ENCODE data around the gene TENM3. TPM values are rescaled to one million over a fixed set of nuclear protein-coding genes. Genes with fewer than 3 reads are reported as not detected.

Gene TENM3
- total RNA-seq, 2 donors from 2014 or later: 2.0 to 2.1 TPM

- no peak for DNase-seq (ENCODE audit: low spot score)
- intact Hi-C loops (cut with DNase I): no loop called here
Observed at GRCh38 chr4:182246401-182247205, 3.4 kb downstream of the TENM3 start.

- DNase-seq (ENCODE audit: low spot score): no peak
- intact Hi-C loops (cut with DNase I): no loop called here
Observed at GRCh38 chr4:182248295-182248694, 5.1 kb downstream of the TENM3 start.

DNA sequence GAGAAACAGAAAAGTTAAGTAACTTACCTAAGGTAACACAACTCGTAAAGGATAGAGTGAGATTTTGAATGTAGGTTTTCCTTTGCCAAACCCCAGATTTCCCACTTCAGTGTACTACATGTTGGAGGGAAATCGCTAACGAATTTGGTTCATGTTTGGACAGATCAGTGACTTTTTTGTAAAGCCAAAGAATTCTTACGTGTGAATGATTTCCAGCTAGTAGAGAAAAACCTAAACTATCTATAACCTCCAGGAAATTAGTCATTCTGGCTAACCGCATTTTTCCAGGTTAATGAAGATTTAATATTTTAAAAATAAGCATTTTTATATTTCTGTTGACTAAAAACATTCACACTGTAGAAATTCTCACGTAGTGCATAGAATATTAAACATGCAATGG is 7.2 kb downstream of the TENM3 start:
- intact Hi-C loops (cut with DNase I): no loop called here

DNA sequence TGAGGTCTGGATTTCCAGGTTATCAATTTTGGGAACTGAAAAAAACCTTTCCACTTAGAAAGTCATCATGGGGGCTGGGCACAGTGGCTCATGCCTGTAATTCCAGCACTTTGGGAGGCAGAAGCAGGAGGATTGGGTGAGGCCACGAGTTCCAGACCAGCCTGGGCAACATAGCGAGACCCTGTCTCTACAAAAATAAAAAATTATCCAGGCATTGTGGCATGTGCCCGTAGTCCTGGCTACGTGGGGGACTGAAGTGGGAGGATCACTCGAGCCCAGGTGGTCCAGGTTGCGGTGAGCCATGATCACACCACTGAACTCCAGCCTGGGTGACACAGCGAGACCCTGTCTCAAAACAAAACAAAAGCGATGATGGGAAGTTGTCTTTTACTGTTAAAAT is 7.9 kb downstream of the TENM3 start:
- no peak for DNase-seq (ENCODE audit: low spot score)
- intact Hi-C loops (cut with DNase I): no loop called here

More for the DNA sequence above, 7.2 kb downstream of the TENM3 start:
- no peak for DNase-seq (ENCODE audit: low spot score)

DNA sequence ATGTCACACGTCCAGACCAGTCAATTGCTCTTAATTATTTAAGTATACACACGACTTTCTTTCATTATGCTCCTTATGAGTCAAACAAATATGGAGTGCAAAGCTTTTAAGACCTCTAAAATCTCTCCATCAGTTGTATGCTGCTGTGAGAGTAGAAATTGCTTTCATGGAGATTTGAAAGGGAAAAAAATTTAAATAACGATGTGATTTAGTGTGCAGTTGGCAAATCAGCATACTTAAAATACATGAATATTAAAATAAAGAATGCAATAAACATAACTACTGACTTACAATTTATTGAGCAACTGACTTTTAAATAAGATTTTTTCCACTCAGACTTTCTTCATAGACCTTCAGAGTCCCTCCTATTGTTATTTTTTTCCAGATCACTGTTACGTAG is 9.0 kb downstream of the TENM3 start:
- DNase-seq (ENCODE audit: low spot score): no peak
- intact Hi-C loops (cut with DNase I): no loop called here

- DNase-seq (ENCODE audit: low spot score): no peak
Observed at GRCh38 chr4:182254026-182254780, 11.0 kb downstream of the TENM3 start.

GRCh38 chr4:182255441-182256190 is 12.4 kb downstream of the TENM3 start:
- intact Hi-C loops (cut with DNase I): no loop called here

More at GRCh38 chr4:182254026-182254780, 11.0 kb downstream of the TENM3 start:
- intact Hi-C loops (cut with DNase I): no loop called here

DNA sequence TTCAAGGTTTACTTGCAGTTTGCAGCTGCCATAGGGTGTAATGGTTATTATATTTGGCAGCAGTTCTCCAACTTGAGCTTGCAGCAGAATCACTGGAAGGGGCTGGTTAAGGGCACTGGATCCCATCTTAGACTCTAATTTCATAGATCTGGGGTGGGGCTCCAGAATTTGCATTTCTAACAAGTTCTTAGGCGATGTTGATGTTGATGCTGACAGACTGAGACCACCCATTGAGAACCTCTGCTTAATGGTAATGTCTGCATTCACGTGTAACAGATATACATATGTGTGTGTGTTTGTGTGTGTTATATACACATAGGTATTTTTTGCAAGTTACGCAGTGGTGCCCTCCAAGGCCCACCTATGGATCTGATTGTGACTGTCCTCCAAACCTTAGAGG is 13.8 kb downstream of the TENM3 start:
- intact Hi-C loops (cut with DNase I): no loop called here
- no peak for DNase-seq (ENCODE audit: low spot score)

More at GRCh38 chr4:182255441-182256190, 12.4 kb downstream of the TENM3 start:
- DNase-seq (ENCODE audit: low spot score): no peak

- no peak for DNase-seq (ENCODE audit: low spot score)
Observed at GRCh38 chr4:182257503-182257902, 14.3 kb downstream of the TENM3 start.

DNA sequence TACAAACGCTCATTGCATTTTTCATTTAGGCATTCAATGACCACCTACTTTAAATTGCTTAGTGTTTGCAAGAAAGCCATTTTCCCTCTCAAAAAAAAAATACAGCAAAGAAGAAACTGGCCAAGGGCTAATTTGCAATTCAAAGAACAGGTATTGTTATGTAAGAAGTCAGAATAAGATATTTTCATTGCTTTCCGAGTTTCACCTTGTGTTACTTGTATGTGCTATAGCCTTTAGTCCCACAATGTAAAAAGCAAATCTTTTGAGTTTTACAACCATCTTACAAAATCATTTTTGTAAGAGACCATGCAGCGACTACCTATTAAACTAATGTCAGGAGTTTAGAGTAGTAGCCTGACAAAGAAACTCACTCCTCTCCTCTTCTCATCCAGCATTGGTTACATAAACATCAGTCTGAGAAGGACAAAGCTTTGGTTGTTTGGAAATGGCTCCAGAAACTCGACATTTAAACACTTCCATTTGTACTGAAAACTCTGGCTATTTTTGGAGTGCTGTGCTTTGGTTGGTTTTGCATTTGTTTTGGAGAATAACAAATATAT is 15.3 kb downstream of the TENM3 start:
- intact Hi-C loops (cut with DNase I): no loop called here
- no peak for DNase-seq (ENCODE audit: low spot score)

More at GRCh38 chr4:182257503-182257902, 14.3 kb downstream of the TENM3 start:
- intact Hi-C loops (cut with DNase I): no loop called here

- DNase-seq (ENCODE audit: low spot score): no peak
Observed at GRCh38 chr4:182261651-182262223, 18.5 kb downstream of the TENM3 start.

DNA sequence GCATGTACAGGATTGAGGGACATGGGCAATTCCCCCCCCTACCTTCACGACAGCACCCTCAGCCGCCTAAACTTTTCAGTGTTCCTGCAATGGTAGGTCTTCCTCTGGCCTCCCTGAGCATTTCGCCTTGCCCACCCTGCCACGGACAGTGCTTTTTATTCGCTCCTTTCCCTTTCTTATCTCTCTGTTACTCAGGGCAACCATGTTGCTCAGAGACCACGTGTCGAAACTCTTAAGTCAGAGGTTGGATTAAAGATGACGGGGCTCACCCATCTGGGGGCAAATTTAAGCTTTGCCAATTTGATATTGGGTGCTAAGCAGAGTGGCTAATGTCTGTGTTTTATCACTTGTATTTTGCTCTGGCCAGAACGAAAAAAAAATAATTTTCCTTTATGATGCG is 20.4 kb downstream of the TENM3 start:
- DNase-seq (ENCODE audit: low spot score): no peak
- intact Hi-C loops (cut with DNase I): no loop called here

More at GRCh38 chr4:182261651-182262223, 18.5 kb downstream of the TENM3 start:
- intact Hi-C loops (cut with DNase I): no loop called here

DNA sequence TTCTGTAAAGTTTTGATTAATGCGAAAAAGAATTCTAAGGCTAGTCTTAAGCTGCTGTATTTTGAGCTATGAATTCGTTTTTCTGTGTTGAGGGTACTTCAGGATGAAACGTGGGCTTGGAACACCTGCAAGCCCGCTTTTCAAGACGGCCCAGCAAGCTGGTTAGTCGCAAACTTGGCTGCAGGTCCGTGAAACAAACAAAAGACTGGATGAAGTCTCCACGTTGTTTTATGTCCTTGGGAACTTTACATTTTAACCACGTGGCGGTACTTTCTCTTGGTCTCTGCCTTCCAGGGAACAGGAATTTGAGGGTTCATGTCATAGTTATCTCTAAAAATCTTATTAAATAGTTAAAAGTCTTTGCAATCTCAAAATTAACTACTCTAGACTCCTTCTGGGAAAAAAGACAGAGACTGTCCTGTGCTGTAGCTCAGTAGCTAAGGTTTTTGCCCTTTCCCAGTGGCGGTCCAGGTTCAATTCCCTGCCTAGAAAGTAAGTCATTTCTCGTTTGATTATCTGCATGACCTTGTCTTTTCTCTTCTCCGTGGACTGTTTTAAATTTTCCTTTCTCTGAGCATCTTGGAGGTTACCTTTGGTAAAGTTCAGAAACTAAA is 21.0 kb downstream of the TENM3 start:
- intact Hi-C loops (cut with DNase I): no loop called here

GRCh38 chr4:182265881-182266280 is 22.7 kb downstream of the TENM3 start:
- no peak for DNase-seq (ENCODE audit: low spot score)
- intact Hi-C loops (cut with DNase I): no loop called here

More for the DNA sequence above, 21.0 kb downstream of the TENM3 start:
- DNase-seq (ENCODE audit: low spot score): no peak

GRCh38 chr4:182267048-182267447 is 23.8 kb downstream of the TENM3 start:
- intact Hi-C loops (cut with DNase I): no loop called here
- no peak for DNase-seq (ENCODE audit: low spot score)

DNA sequence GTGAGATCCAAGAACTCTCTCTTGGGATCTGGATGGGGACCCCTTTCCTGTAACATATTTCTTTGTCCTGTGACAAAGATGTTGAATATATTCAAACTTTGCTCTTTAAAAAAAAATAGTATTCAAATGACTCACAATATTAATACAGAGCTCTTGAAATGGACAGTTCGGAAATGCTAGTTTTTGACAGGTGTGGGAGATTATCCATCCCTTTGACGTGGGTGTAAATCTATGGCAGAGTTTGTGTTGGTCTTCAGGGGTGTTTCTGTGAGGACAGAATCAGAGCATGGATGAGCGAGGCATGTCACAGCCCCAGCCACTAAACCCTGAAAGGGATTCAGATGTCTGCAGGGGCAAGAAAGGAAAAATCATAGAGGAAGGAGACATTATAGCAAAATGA is 25.8 kb downstream of the TENM3 start:
- DNase-seq (ENCODE audit: low spot score): no peak
- intact Hi-C loops (cut with DNase I): no loop called here

GRCh38 chr4:182271731-182272130 is 28.5 kb downstream of the TENM3 start:
- intact Hi-C loops (cut with DNase I): no loop called here

DNA sequence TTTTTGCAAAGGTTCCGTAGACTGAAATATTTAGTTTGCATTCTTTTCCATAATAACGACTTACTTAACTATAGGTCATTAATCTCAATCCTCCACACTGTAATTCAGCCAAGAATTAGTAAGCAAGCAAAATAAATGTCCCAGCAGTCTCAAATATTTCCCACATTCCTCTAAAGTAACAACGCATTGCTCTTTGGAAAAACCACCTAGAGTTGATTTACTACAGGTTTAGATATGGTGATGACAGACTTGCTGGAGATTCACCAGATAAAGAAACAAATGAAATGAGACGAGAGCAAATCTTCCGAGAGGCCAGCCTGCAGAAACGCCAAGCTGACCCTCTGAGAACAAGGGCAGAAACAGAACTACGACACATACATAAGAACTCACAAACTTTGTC is 28.9 kb downstream of the TENM3 start:
- DNase-seq (ENCODE audit: low spot score): no peak
- intact Hi-C loops (cut with DNase I): no loop called here

More at GRCh38 chr4:182271731-182272130, 28.5 kb downstream of the TENM3 start:
- no peak for DNase-seq (ENCODE audit: low spot score)

Measured in posterior vena cava (tissue), 2 donors.